K562 (cell line): ENCODE data around the gene ABCF2. TPM values are rescaled to one million over a fixed set of nuclear protein-coding genes. Genes with fewer than 3 reads are reported as not detected.

Experiments
- ATAC-seq: fragments of 200-7000 bp; cut with Tn5 transposase; 3 replicates; pipeline ENCODE4 v1.9.1; 2020; ENCODE audit warnings: moderate library complexity
- BruUV-seq: library from RNA; stranded (reverse); fragments of 400-500 nt; replicated peaks from 2 replicates; lab custom pipeline; 2021; lab: Mats Ljungman, UMichigan
- CTCF ChIA-PET: fragments of 300-600 bp; formaldehyde crosslinking; extraction: SDS; loops from one replicate; lab custom pipeline; 2021; ENCODE audit warnings: low intra/inter-chr PET ratio; lab: Yijun Ruan, JAX
- POLR2A ChIA-PET: fragments of 300-600, 350-650 bp; sonication (Branson Sonifier 250); formaldehyde crosslinking; extraction: SDS; loops from one replicate; lab custom pipeline; 2021; ENCODE audit warnings: antibody characterized with exemption, inconsistent platforms; lab: Yijun Ruan, JAX
- DNase-seq, 4 experiments: peaks; one replicate each; pipeline versions ENCODE4 v3.0.0 to v3.0.0-alpha.2; 2011 to 2018; ENCODE audit warnings: low spot score in 3 of 4, mixed read lengths in 3 of 4; ENCODE audit errors: extremely low read depth in 1 of 4
- FAIRE-seq: peaks from 2 replicates; lab custom pipeline; 2011; peaks lifted over from hg19 to GRCh38; lab: Jason Lieb, UNC
- H2AFZ ChIP-seq: 2 replicates; pipeline ENCODE4 v1.6.0; 2011; ENCODE audit warnings: low read depth, low read length, control low read depth, inconsistent platforms
- H3K27ac ChIP-seq: fragments of 200-600 bp; 3 replicates; pipeline ENCODE4 v1.8.0; 2011; ENCODE audit warnings: low read depth, mild to moderate bottlenecking, control low read depth, inconsistent platforms, low read length, moderate library complexity, mixed read lengths; ENCODE audit errors: extremely low read depth
- H3K27me3 ChIP-seq, 2 experiments: fragments of 300-600 bp in 1 of 2; 2 replicates in 1 of 2; 3 replicates in 1 of 2; pipeline versions ENCODE4 v1.6.0 to v1.8.0; 2011; ENCODE audit warnings: inconsistent platforms in 2 of 2, low read length in 2 of 2, mild to moderate bottlenecking in 1 of 2, mixed read lengths in 1 of 2, moderate library complexity in 1 of 2; ENCODE audit not compliant: control insufficient read depth in 2 of 2, insufficient read depth in 2 of 2
- H3K36me3 ChIP-seq: fragments of 300-600 bp; 3 replicates; pipeline ENCODE4 v1.8.0; 2011; ENCODE audit warnings: mild to moderate bottlenecking, low read length, inconsistent platforms; ENCODE audit not compliant: control insufficient read depth, insufficient read depth
- H3K4me1 ChIP-seq, 2 experiments: fragments of 200-600 bp in 1 of 2; replicated peaks in 1 of 2; 2 replicates in 1 of 2; 3 replicates in 1 of 2; pipeline versions ENCODE4 v1.5.1 to v1.8.0; 2011; ENCODE audit warnings: inconsistent platforms in 2 of 2, low read length in 2 of 2, mild to moderate bottlenecking in 1 of 2, mixed read lengths in 1 of 2, moderate library complexity in 1 of 2; ENCODE audit not compliant: control insufficient read depth in 2 of 2, insufficient read depth in 2 of 2
- H3K4me2 ChIP-seq: 2 replicates; pipeline ENCODE4 v1.6.1; 2011; ENCODE audit warnings: low read length, control low read depth, inconsistent platforms, mixed read lengths; ENCODE audit not compliant: insufficient read depth
- H3K4me3 ChIP-seq: fragments of 200-600 bp; sonication (generic), shearing (Covaris generic); 2 replicates; pipeline ENCODE4 v1.5.1; 2016; ENCODE audit warnings: control low read depth, inconsistent platforms
- H3K79me2 ChIP-seq: fragments of 200-600 bp; 3 replicates; pipeline ENCODE4 v1.8.0; 2011; ENCODE audit warnings: low read length, inconsistent platforms; ENCODE audit not compliant: control insufficient read depth, insufficient read depth
- H3K9ac ChIP-seq, 2 experiments: 2 replicates each; pipeline versions ENCODE4 v1.6.0 to v1.6.1; 2011; ENCODE audit warnings: low read depth in 2 of 2, low read length in 2 of 2, control low read depth in 1 of 2, inconsistent platforms in 1 of 2, mild to moderate bottlenecking in 1 of 2, mixed read lengths in 1 of 2; ENCODE audit not compliant: insufficient read depth in 1 of 2
- H3K9me1 ChIP-seq: one replicate; pipeline ENCODE4 v1.6.0; 2011; ENCODE audit warnings: inconsistent platforms, mild to moderate bottlenecking, low read length, moderate library complexity; ENCODE audit not compliant: control insufficient read depth, insufficient read depth
- H3K9me3 ChIP-seq: replicated peaks from 2 replicates; pipeline ENCODE4 v1.5.1; 2011; ENCODE audit warnings: low read depth, low read length, inconsistent platforms; ENCODE audit not compliant: control insufficient read depth, insufficient read depth
- H4K20me1 ChIP-seq: replicated peaks from 2 replicates; pipeline ENCODE4 v1.6.1; 2011; ENCODE audit warnings: low read length, inconsistent platforms, mixed read lengths; ENCODE audit not compliant: control insufficient read depth, insufficient read depth
- AFF4 ChIP-seq: sonication (generic); formaldehyde crosslinking; IDR thresholded peaks from 2 replicates; pipeline ENCODE4 v1.8.0; 2023; ENCODE audit warnings: mild to moderate bottlenecking, missing genetic modification reagents
- ARHGAP35 ChIP-seq: fragments of 450-650 bp; IDR thresholded peaks from 2 replicates; pipeline ENCODE4 v1.6.1; 2018; ENCODE audit not compliant: partially characterized antibody
- BCL6 ChIP-seq: fragments of 250-450 bp; sonication (Bioruptor Pico); IDR thresholded peaks from 2 replicates; pipeline ENCODE4 v1.4.0; 2020
- ETV1 ChIP-seq: fragments of 450-650 bp; conservative IDR thresholded peaks from 2 replicates; pipeline ENCODE4 v1.6.1; 2016; ENCODE audit warnings: missing genetic modification characterization, control low read depth, low read depth, missing compliant biosample characterization
- FIP1L1 ChIP-seq: fragments of 200-400 bp; formaldehyde crosslinking; IDR thresholded peaks from 2 replicates; pipeline ENCODE4 v1.6.1; 2018; ENCODE audit warnings: mild to moderate bottlenecking, low read depth, low read length; ENCODE audit not compliant: poor library complexity, severe bottlenecking
- POU5F1 ChIP-seq: fragments of 150-350 bp; IDR thresholded peaks from 2 replicates; pipeline ENCODE4 v1.6.1; 2014; ENCODE audit warnings: borderline replicate concordance, low read length, low read depth, mild to moderate bottlenecking; ENCODE audit not compliant: partially characterized antibody
- PURB ChIP-seq: sonication (generic); formaldehyde crosslinking; IDR thresholded peaks from 2 replicates; pipeline ENCODE4 v1.9.0; 2021; ENCODE audit warnings: low read depth, mild to moderate bottlenecking, missing genetic modification reagents
- ZNF407 ChIP-seq: fragments of 450-650 bp; IDR thresholded peaks from 2 replicates; pipeline ENCODE4 v1.6.1; 2016; ENCODE audit warnings: low read depth
- WGBS: fragments of 100-300 bp; shearing (Covaris generic); methylation state at CpG from one replicate; pipeline ENCODE4 v1.1.6; 2016; ENCODE audit warnings: low coverage, mixed read lengths; ENCODE audit not compliant: insufficient coverage; ENCODE audit errors: missing lambda C conversion rate; 5-methylcytosine and 5-hydroxymethylcytosine counted together
- in situ Hi-C: fragments of 300-500 bp; cut with MboI; formaldehyde crosslinking; loops from 4 replicates; pipeline ENCODE4 v1.15.0; 2018; ENCODE audit warnings: inconsistent platforms, mixed read lengths
- intact Hi-C: fragments of 100-400 bp; cut with micrococcal nuclease; formaldehyde crosslinking; loops from 2 replicates; pipeline ENCODE4 v1.14.2; 2022
- polyA plus RNA-seq, 8 experiments: library from polyadenylated mRNA; depleted of rRNA in 4 of 8; stranded (reverse) in 5 of 8; unstranded in 3 of 8; fragments of >200 nt; fragmentation: Nextera tagmentation in 2 of 8; fragmentation: Illumina TruSeq in 1 of 8; extraction: Ambion mirVana in 2 of 8; extraction: Trizol in 1 of 8; gene quantifications; 2 replicates each; pipeline versions ENCODE4 v1.2.1 to v1.2.3, GENCODE V29; 2011 to 2014; ENCODE audit warnings: inconsistent platforms in 1 of 8, missing spikeins in 1 of 8
- total RNA-seq, 7 experiments: library from RNA; depleted of rRNA in 6 of 7; stranded (reverse); fragments of >200 nt in 6 of 7; fragmentation: Illumina TruSeq in 2 of 7; extraction: Trizol in 2 of 7; gene quantifications; 2 replicates each; pipeline versions ENCODE4 v1.2.1 to v1.2.3, GENCODE V29; 2011 to 2021; ENCODE audit warnings: low replicate concordance in 1 of 7
- TF ChIP-seq, protein P1 (sequence below): fragments of 200-800 bp; sonication (Bioruptor generic); IDR thresholded peaks from 2 replicates; pipeline ENCODE4 v1.6.1; 2017; ENCODE audit warnings: missing genetic modification characterization, missing compliant biosample characterization

The ABCF2 gene
- total and polyA plus RNA-seq, 9 of the 15 experiments (the other 6 are each of a cell fraction or from before 2014, with no cell fraction given) = 62.1 to 224 (median 113) TPM

- BruUV-seq = TSS peak; percentile 2
- ATAC-seq (no peak), DNase-seq (no peak), FAIRE-seq (no peak)
- Histone ChIP-seq H4K20me1 (peaks cover 55% of the 10 kb centered on the region), H3K27me3 (no peaks in the 10 kb centered on the region), H3K79me2 (peaks cover 27% of the 10 kb centered on the region), H3K9me1 (peaks cover 4% of the 10 kb centered on the region), H3K27ac (no peak overlapping the region), H2AFZ (no peak overlapping the region), H3K9me3 (no peaks in the 10 kb centered on the region), H3K4me3 (no peak overlapping the region), H3K36me3 (peaks cover 42% of the 10 kb centered on the region; the same call in 2 of the 3 replicates), H3K4me1 (peaks cover 23 to 47% of the 10 kb centered on the region in 2 experiments; a peak in 4 of 5 replicates), H3K9ac (no peak overlapping the region), H3K4me2 (no peak overlapping the region)
- CTCF ChIA-PET = no interaction called here
- WGBS = 87% methylated on average over 13 of the region's 13 CpGs
- intact Hi-C loops (no loop called here), in situ Hi-C loops (no loop called here)
- POLR2A ChIA-PET = interaction anchor here (0.6 to 3.8 kb wide), 12 partner anchors 9 to 1103 kb away, joined by 3 to 36 read pairs (median 4); partner anchors contain the start of gene ABCF2
- TF ChIP-seq, protein P1, sequence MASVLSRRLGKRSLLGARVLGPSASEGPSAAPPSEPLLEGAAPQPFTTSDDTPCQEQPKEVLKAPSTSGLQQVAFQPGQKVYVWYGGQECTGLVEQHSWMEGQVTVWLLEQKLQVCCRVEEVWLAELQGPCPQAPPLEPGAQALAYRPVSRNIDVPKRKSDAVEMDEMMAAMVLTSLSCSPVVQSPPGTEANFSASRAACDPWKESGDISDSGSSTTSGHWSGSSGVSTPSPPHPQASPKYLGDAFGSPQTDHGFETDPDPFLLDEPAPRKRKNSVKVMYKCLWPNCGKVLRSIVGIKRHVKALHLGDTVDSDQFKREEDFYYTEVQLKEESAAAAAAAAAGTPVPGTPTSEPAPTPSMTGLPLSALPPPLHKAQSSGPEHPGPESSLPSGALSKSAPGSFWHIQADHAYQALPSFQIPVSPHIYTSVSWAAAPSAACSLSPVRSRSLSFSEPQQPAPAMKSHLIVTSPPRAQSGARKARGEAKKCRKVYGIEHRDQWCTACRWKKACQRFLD = no peak
- no peak for TF ChIP-seq ARHGAP35
- TF ChIP-seq AFF4 (CRISPR knock-in tag) = no peak
- no peak for TF ChIP-seq PURB (CRISPR knock-in tag)
- no peak for TF ChIP-seq ZNF407
- TF ChIP-seq FIP1L1 = no peak
- no peak for TF ChIP-seq BCL6 (CRISPR knock-in tag)
- no peak for TF ChIP-seq ETV1 (tag)
- TF ChIP-seq POU5F1 = no peak
These were observed 9.4 kb upstream of the ABCF2 start for GRCh38 chr7:151236406-151236805.
